GM19467 (cell line): ENCODE data around the gene CYP1A2.
"Not testable (repeated sequence)": the region's sequence is repeated elsewhere in the genome, so short reads cannot be mapped to it uniquely, and the experiment has no call there.

Experiments used
- ATAC-seq: cut with Tn5 transposase; IDR thresholded peaks from one replicate; pipeline ENCODE4 v1.9.1; 2021; ENCODE audit warnings: mild to moderate bottlenecking, moderate library complexity; ENCODE audit not compliant: unreplicated experiment

CYP1A2 gene, protein sequence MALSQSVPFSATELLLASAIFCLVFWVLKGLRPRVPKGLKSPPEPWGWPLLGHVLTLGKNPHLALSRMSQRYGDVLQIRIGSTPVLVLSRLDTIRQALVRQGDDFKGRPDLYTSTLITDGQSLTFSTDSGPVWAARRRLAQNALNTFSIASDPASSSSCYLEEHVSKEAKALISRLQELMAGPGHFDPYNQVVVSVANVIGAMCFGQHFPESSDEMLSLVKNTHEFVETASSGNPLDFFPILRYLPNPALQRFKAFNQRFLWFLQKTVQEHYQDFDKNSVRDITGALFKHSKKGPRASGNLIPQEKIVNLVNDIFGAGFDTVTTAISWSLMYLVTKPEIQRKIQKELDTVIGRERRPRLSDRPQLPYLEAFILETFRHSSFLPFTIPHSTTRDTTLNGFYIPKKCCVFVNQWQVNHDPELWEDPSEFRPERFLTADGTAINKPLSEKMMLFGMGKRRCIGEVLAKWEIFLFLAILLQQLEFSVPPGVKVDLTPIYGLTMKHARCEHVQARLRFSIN

DNA sequence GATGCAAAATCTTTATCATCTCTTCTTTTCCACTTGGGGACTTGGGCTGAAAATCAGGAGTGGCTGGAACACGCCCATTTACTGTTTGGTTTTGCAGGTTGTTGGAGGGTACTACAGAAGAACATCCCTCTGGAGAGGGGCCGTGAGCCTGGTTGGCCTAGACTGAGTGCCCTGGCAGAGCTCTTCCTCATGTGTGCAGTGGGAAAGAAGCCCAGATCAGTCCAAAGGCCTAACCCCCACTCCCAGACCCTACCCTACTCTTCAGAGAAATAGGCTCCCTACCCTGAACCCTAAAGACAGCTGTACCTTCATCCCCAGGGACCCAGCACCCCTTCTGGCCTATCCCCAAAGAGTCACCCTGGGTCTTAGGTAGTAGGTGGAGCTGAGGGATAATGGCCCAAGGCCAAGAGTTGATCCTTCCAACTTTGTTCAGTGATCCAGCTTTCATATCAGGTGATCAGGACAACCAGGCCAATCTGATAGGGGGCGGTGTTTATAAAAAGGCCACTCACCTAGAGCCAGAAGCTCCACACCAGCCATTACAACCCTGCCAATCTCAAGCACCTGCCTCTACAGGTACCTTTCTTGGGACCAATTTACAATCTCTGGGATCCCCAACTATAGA is at the start of gene CYP1A2:
TSS of gene CYP1A2 (plus strand) at position 524 of the 625 bp plus-strand sequence. CDS start 894 bp downstream, outside the sequence.
- ATAC-seq = no peak

DNA sequence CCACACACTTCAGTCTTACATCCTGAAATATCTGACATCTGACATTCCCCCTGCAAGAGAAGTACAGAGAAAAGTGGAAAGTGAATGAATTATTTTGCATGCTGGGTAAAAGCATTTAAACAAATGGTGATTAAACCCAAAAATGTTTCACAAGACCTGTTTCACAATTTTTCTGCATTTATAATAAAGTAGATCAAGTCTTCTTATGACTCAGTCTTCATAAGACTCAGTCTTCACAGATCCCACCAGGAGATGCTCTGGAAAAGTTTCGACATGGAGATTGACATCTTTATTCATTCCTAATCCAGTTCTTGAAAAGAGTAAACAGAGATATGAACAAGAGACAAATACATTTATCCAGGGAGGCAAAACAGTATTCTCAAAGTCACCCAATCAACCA is 39.6 kb upstream of the CYP1A2 start:
- no peak for ATAC-seq

DNA sequence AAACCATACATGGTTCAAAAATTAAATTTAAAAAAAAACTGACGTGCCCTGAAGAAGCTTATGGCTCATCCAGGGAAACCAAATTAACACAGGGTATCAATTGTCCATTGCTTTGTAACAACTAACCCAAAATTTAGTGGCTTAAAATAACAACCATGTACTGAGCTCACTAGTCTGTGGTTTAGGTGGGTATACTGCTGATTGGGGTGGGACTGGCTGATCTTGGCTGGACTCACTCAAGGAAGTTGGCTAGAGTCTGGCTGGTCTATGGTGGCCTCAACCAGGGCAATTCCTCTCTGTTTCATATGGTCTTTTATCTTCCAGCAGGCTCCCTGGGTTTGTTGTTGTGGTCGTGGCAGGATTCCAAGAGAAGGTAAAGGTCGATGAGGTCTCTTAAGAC is 38.8 kb upstream of the CYP1A2 start:
- no peak for ATAC-seq

DNA sequence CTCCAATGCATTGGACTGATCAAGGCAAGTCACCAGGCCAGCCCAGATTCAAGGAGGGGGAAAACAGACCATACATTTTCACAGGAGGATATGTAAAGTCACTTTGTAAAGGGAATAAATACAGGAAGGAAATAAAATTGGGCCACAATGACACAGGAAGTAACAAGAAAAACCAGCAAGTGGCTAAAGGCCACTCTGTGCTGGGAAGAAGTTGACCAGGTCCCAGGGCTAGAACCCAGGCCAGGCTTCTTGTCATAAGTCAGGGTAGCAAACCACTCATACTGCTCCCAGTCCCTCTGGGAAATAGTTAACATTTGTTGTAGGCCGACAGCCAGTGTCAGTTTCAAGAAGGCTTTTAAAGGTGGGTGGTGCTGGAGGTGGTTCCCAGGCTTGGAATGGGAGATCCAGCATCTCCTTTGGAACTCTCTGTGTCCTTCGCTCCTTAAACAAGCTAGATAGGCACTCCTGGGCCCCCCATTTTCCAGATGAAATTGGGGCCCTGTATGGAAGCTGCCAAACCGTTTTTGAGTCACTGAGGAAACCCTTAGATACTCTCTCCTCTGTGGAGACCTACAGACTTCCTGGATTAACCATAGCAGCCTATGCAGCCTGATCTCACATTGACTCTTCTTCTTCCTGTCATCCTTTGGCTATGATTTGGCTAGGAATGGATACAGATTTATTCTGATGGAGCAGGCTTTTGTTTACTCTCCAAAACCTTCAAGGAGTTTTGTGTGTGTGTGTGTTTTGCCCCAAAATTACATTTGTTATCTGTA is 38.1 kb upstream of the CYP1A2 start:
- ATAC-seq = no peak

- no peak for ATAC-seq
Observed at GRCh38 chr15:74712311-74712710, 36.3 kb upstream of the CYP1A2 start.

- no peak for ATAC-seq
Observed at GRCh38 chr15:74716651-74717050, 32.0 kb upstream of the CYP1A2 start.

DNA sequence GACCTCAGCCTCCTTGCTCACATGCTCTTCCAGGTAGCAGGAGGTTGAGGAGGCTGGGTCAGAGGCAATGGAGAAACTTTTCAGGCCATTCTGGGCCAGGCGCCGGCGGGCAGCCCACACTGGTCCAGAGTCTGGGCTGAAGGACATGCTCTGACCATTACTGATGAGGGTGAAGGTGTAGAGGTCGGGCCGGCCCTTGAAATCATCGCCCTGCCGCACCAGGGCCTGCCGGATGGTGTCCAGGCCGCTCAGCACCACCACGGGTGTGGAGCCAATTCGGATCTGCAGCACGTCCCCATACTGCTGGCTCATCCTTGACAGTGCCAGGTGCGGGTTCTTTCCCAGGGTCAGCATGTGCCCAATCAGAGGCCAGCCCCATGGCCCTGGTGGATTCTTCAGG is 26.1 kb upstream of the CYP1A2 start:
- ATAC-seq = no peak

DNA sequence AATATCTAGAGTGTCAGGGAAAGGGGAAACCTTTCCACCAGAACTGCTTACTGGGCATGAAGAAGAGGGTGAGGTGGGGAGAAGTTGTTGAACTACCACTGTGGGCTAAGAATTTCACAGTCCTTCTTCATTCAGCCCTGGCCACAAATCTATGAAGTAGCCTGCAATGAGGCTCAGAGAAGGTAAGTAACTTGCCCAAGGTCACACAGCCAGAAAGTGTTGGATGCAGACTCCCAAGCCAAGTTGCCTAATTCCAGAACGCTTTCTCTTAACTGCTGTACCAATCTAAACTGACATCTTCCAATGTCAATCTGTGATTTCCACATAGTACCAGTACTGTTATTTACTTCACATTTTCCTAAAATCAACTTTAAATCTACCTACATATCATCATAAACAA is 25.5 kb upstream of the CYP1A2 start:
- no peak for ATAC-seq

- no peak for ATAC-seq
Observed at GRCh38 chr15:74723754-74724334, 24.8 kb upstream of the CYP1A2 start.

GRCh38 chr15:74724570-74725224 is 23.9 kb upstream of the CYP1A2 start:
- no peak for ATAC-seq

- ATAC-seq = no peak
Observed at GRCh38 chr15:74725225-74725774, 23.3 kb upstream of the CYP1A2 start, which contains the start of gene CYP1A1. Gene CYP1A1, minus strand, starts transcription at chr15:74725528. Its CDS starts 2,431 bp downstream, at chr15:74723097.

DNA sequence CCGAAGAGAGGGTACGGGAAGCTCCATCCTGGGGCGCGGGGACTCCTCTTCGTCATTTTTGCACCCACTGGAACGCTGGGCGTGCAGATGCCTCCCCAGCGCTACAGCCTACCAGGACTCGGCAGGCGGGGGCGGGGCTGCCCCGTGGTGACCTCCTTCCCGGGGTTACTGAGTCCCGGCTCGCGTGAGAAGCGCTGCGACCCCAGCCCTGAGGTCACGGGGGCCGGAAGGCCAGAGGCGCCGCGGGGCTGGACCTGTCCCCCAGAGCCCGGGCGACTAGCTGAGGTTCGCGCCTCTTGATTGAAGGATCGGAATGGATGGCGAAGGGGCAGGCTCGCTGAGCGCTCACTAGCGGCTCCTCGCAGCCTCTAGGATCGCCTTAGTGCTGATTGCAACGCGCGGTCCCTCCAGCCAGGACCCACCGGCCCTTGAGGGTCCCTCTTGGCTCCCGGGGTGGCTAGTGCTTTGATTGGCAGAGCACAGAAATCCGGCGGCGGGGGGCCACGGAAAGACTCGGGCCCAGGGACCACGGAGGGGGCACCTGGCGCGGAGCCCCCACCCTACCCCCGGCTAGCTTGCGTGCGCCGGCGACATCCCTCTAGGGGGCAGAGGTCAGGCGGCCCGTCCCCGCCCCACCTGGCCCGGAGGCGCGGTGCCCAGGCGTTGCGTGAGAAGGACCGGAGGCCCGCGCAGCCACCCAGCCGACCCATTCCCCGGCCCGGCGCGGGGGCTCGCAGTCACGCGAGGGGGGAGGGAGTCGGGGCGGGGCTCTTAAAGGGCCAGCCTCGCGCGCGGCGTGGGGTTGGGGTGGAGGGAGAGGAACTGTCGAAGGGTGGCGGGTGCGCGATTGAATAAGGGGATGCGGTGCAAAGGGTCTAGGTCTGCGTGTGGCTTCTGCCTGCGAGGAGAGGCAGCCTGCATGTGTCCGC is 22.5 kb upstream of the CYP1A2 start:
- no peak for ATAC-seq

DNA sequence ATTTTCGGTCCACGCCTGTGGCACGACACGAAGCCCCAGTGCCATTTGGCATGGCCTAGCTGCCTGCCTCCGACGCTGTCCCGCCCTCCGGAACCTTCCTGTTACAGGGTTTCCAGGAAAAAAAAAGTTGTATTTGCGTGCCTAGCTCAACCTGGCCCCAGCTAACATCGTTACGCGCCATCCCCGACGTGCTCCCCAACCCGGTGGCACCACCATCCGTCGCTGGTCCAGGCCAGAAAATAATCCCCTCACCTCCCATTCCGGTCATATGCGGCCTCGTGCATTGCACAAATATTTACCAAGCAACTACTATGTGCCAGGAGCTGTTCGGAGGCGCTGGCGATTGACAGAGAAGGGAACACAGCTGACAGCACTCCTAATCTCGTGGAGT is 21.9 kb upstream of the CYP1A2 start:
- no peak for ATAC-seq

GRCh38 chr15:74727727-74728126 is 20.9 kb upstream of the CYP1A2 start:
- no peak for ATAC-seq

- not testable (repeated sequence) for ATAC-seq
Observed at GRCh38 chr15:74728699-74729098, 19.9 kb upstream of the CYP1A2 start.

DNA sequence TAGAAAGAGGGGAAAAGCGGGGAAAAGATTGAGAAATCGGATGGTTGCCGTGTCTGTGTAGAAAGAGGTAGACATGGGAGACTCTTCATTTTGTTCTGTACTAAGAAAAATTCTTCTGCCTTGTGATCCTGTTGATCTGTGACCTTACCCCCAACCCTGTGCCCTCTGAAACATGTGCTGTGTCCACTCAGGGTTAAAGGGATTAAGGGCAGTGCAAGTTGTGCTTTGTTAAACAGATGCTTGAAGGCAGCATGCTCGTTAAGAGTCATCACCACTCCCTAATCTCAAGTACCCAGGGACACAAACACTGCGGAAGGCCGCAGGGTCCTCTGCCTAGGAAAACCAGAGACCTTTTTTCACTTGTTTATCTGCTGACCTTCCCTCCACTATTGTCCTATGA is 19.3 kb upstream of the CYP1A2 start:
- ATAC-seq = not testable (repeated sequence)

- ATAC-seq = no peak
Observed at GRCh38 chr15:74730619-74731316, 17.9 kb upstream of the CYP1A2 start.

GRCh38 chr15:74732846-74733245 is 15.8 kb upstream of the CYP1A2 start:
- ATAC-seq = no peak
